ENCODE data around the gene WDR36. TPM values are rescaled to one million over a fixed set of nuclear protein-coding genes. Genes with fewer than 3 reads are reported as not detected.

WDR36 gene
- total and polyA plus RNA-seq, 2 donors from 2014 or later: 4.5 to 31.8 TPM

GRCh38 chr5:111132076-111132475 lies 39.9 kb downstream of the WDR36 start:
- FAIRE-seq (no peak), DNase-seq (no peak)
- no peaks in the 10 kb centered on the region for H3K27me3 ChIP-seq (ENCODE audit: control insufficient read depth, insufficient read depth, low read length)
- no peaks in the 10 kb centered on the region for H3K4me1 ChIP-seq (ENCODE audit: control insufficient read depth in 2 of 3, insufficient read depth in 2 of 3, low read depth in 1 of 3, low read length in 3 of 3)
- no peak overlapping the region for H3K27ac ChIP-seq (ENCODE audit: low read depth in 2 of 2, low read length in 2 of 2)
- TF ChIP-seq, protein P1, sequence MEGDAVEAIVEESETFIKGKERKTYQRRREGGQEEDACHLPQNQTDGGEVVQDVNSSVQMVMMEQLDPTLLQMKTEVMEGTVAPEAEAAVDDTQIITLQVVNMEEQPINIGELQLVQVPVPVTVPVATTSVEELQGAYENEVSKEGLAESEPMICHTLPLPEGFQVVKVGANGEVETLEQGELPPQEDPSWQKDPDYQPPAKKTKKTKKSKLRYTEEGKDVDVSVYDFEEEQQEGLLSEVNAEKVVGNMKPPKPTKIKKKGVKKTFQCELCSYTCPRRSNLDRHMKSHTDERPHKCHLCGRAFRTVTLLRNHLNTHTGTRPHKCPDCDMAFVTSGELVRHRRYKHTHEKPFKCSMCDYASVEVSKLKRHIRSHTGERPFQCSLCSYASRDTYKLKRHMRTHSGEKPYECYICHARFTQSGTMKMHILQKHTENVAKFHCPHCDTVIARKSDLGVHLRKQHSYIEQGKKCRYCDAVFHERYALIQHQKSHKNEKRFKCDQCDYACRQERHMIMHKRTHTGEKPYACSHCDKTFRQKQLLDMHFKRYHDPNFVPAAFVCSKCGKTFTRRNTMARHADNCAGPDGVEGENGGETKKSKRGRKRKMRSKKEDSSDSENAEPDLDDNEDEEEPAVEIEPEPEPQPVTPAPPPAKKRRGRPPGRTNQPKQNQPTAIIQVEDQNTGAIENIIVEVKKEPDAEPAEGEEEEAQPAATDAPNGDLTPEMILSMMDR (IDR thresholded peaks at IDR 0.05; ENCODE audit: borderline replicate concordance, extremely low read depth, insufficient read depth): no peak
- H3K36me3 ChIP-seq (ENCODE audit: control insufficient read depth in 2 of 3, insufficient read depth in 3 of 3, low read length in 3 of 3): peaks cover 0 to 5% (median 0%) of the 10 kb centered on the region in 3 donors
- no peak overlapping the region for H3K4me3 ChIP-seq (ENCODE audit: low read length in 3 of 3)
- no peak overlapping the region for H3K9ac ChIP-seq (ENCODE audit: low read length in 3 of 3)
- H3K9me3 ChIP-seq (ENCODE audit: control insufficient read depth in 2 of 3, insufficient read depth in 1 of 3, low read length in 3 of 3): no peaks in the 10 kb centered on the region
- intact Hi-C loops (cut with DNase I): no loop called here

DNA sequence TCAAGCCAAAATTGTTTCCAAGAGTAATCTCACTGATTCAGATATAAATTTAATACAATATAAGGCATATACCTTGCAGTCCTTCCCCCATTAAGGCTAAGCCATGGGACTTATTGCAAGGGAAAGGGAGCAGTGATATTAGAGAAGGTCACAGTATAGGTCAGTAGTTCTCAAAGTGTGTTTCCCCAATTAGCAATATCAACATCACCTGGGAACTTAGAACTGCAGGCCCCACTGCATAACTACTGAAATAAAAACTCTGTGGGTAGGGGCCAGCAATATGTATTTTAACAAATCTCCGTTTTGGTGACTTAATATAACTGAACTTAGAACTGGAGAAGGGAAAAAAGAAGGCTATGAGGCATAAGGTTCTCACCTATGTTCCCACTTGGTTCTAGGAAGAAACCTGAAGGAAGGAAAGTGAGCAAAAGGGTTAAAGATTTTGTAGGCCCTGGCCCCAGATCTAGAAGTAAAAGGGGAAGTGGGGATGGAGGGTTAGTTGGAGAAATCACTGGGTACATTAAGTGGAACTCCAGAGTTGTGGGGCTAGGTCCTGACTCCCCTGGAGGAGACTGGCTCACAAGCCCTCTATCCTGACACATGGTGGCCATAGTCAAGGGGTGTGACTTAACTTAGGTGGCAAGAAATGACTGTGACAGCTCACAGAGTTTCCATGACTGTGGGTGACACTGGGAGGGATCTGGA lies 40.7 kb downstream of the WDR36 start:
- H3K9me3 ChIP-seq (ENCODE audit: control insufficient read depth in 2 of 3, insufficient read depth in 1 of 3, low read length in 3 of 3): no peaks in the 10 kb centered on the region
- no peak overlapping the region for H3K9ac ChIP-seq (ENCODE audit: low read length in 3 of 3)
- H3K36me3 ChIP-seq (ENCODE audit: control insufficient read depth in 2 of 3, insufficient read depth in 3 of 3, low read length in 3 of 3): no peaks in the 10 kb centered on the region
- H3K4me3 ChIP-seq (ENCODE audit: low read length in 3 of 3): no peak overlapping the region
- H3K27me3 ChIP-seq (ENCODE audit: control insufficient read depth, insufficient read depth, low read length): no peaks in the 10 kb centered on the region
- FAIRE-seq (no peak), DNase-seq (no peak)
- H3K4me1 ChIP-seq (ENCODE audit: control insufficient read depth in 2 of 3, insufficient read depth in 2 of 3, low read depth in 1 of 3, low read length in 3 of 3): no peaks in the 10 kb centered on the region
- H3K27ac ChIP-seq (ENCODE audit: low read depth in 2 of 2, low read length in 2 of 2): no peak overlapping the region
- intact Hi-C loops (cut with DNase I): no loop called here
- TF ChIP-seq, protein P1 (IDR thresholded peaks at IDR 0.05; ENCODE audit: borderline replicate concordance, extremely low read depth, insufficient read depth): no peak

DNA sequence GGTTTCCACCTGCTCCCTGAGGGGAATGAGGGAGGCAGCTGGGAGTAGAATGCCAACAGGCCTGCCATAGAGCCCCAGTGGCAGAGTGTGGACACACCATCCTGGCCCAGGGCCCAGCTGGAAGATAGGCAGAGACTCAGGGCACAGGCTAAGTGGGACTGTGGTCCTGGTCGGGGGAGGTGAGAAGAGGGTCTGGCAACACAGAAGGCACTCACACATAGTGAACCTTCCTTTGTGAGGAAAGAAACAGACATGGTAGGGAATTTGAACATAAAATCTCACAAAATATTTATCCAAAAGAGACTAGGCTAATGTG lies 41.2 kb downstream of the WDR36 start:
- Histone ChIP-seq H3K4me3 (ENCODE audit: low read length in 3 of 3) (no peak overlapping the region), H3K9ac (ENCODE audit: low read length in 3 of 3) (no peak overlapping the region), H3K9me3 (ENCODE audit: control insufficient read depth in 2 of 3, insufficient read depth in 1 of 3, low read length in 3 of 3) (no peaks in the 10 kb centered on the region), H3K4me1 (ENCODE audit: control insufficient read depth in 2 of 3, insufficient read depth in 2 of 3, low read depth in 1 of 3, low read length in 3 of 3) (no peaks in the 10 kb centered on the region), H3K27ac (ENCODE audit: low read depth in 2 of 2, low read length in 2 of 2) (no peak overlapping the region), H3K36me3 (ENCODE audit: control insufficient read depth in 2 of 3, insufficient read depth in 3 of 3, low read length in 3 of 3) (no peaks in the 10 kb centered on the region), H3K27me3 (ENCODE audit: control insufficient read depth, insufficient read depth, low read length) (no peaks in the 10 kb centered on the region)
- TF ChIP-seq, protein P1 (IDR thresholded peaks at IDR 0.05; ENCODE audit: borderline replicate concordance, extremely low read depth, insufficient read depth): no peak
- no peak for FAIRE-seq
- intact Hi-C loops (cut with DNase I): no loop called here
- DNase-seq: peak in 1 of 5 donors; percentile 65

- DNase-seq: peak in 2 of 5 donors; percentile 24 to 55
- no peak for FAIRE-seq
- intact Hi-C loops (cut with DNase I): no loop called here
- Histone ChIP-seq H3K36me3 (ENCODE audit: control insufficient read depth in 2 of 3, insufficient read depth in 3 of 3, low read length in 3 of 3) (no peaks in the 10 kb centered on the region), H3K4me1 (ENCODE audit: control insufficient read depth in 2 of 3, insufficient read depth in 2 of 3, low read depth in 1 of 3, low read length in 3 of 3) (no peaks in the 10 kb centered on the region), H3K9ac (ENCODE audit: low read length in 3 of 3) (no peak overlapping the region), H3K27ac (ENCODE audit: low read depth in 2 of 2, low read length in 2 of 2) (no peak overlapping the region), H3K9me3 (ENCODE audit: control insufficient read depth in 2 of 3, insufficient read depth in 1 of 3, low read length in 3 of 3) (no peaks in the 10 kb centered on the region), H3K4me3 (ENCODE audit: low read length in 3 of 3) (no peak overlapping the region), H3K27me3 (ENCODE audit: control insufficient read depth, insufficient read depth, low read length) (no peaks in the 10 kb centered on the region)
- TF ChIP-seq, protein P1 (IDR thresholded peaks at IDR 0.05; ENCODE audit: borderline replicate concordance, extremely low read depth, insufficient read depth): no peak
Measured at GRCh38 chr5:111134087-111134486, 41.9 kb downstream of the WDR36 start.

Measured in kidney (tissue), 14 donors.